ENCODE results near the gene ZC3H13.

ZC3H13 gene

GRCh38 chr13:46075811-46076210 is 23.3 kb upstream of the ZC3H13 start:
- TF ChIP-seq USF1 (IDR thresholded peaks at IDR 0.05) (no peak), MAX (IDR thresholded peaks at IDR 0.05) (no peak), EP300 (IDR thresholded peaks at IDR 0.05; ENCODE audit: borderline replicate concordance) (no peak), FOXM1 (IDR thresholded peaks at IDR 0.05; ENCODE audit: borderline replicate concordance, low read depth) (no peak), RAD21 (IDR thresholded peaks at IDR 0.05; ENCODE audit: low read depth) (no peak), ZBTB7A (IDR thresholded peaks at IDR 0.05; ENCODE audit: low read depth) (no peak), EGR1 (IDR thresholded peaks at IDR 0.05) (no peak), CREB1 (IDR thresholded peaks at IDR 0.05; ENCODE audit: low read depth) (no peak), REST (IDR thresholded peaks at IDR 0.05; ENCODE audit: low read depth) (no peak), YY1 (IDR thresholded peaks at IDR 0.05; ENCODE audit: low read depth) (no peak), CEBPB (IDR thresholded peaks at IDR 0.05) (no peak), TAF1 (IDR thresholded peaks at IDR 0.05; ENCODE audit: low read depth) (no peak), NFIC (IDR thresholded peaks at IDR 0.05) (no peak)

GRCh38 chr13:46071590-46072249 is 19.2 kb upstream of the ZC3H13 start:
- TF ChIP-seq EP300 (IDR thresholded peaks at IDR 0.05; ENCODE audit: borderline replicate concordance): no peak
- TF ChIP-seq YY1 (IDR thresholded peaks at IDR 0.05; ENCODE audit: low read depth): no peak
- no peak for TF ChIP-seq CEBPB (IDR thresholded peaks at IDR 0.05)
- TF ChIP-seq REST (IDR thresholded peaks at IDR 0.05; ENCODE audit: low read depth): no peak
- no peak for TF ChIP-seq TCF12 (IDR thresholded peaks at IDR 0.05; ENCODE audit: low read depth)
- TF ChIP-seq MAX (IDR thresholded peaks at IDR 0.05): no peak
- TF ChIP-seq EGR1 (IDR thresholded peaks at IDR 0.05): no peak
- no peak for TF ChIP-seq NFIC (IDR thresholded peaks at IDR 0.05)

- TF ChIP-seq CEBPB (IDR thresholded peaks at IDR 0.05) (no peak), REST (IDR thresholded peaks at IDR 0.05; ENCODE audit: low read depth) (no peak), ZBTB7A (IDR thresholded peaks at IDR 0.05; ENCODE audit: low read depth) (no peak), TCF12 (IDR thresholded peaks at IDR 0.05; ENCODE audit: low read depth) (no peak), YY1 (IDR thresholded peaks at IDR 0.05; ENCODE audit: low read depth) (no peak), NFIC (IDR thresholded peaks at IDR 0.05) (no peak), RAD21 (IDR thresholded peaks at IDR 0.05; ENCODE audit: low read depth) (no peak), USF1 (IDR thresholded peaks at IDR 0.05) (no peak), TAF1 (IDR thresholded peaks at IDR 0.05; ENCODE audit: low read depth) (no peak), FOXM1 (IDR thresholded peaks at IDR 0.05; ENCODE audit: borderline replicate concordance, low read depth) (no peak), EP300 (IDR thresholded peaks at IDR 0.05; ENCODE audit: borderline replicate concordance) (no peak), MAX (IDR thresholded peaks at IDR 0.05) (no peak), TEAD4 (IDR thresholded peaks at IDR 0.05) (no peak), EGR1 (IDR thresholded peaks at IDR 0.05) (no peak), CREB1 (IDR thresholded peaks at IDR 0.05; ENCODE audit: low read depth) (no peak)
Measured at GRCh38 chr13:46063292-46063691, 10.7 kb upstream of the ZC3H13 start.

GRCh38 chr13:46062185-46062584 is 9.6 kb upstream of the ZC3H13 start:
- TF ChIP-seq ZBTB7A (IDR thresholded peaks at IDR 0.05; ENCODE audit: low read depth): no peak
- TF ChIP-seq YY1 (IDR thresholded peaks at IDR 0.05; ENCODE audit: low read depth): no peak
- TF ChIP-seq EP300 (IDR thresholded peaks at IDR 0.05; ENCODE audit: borderline replicate concordance): no peak
- no peak for TF ChIP-seq REST (IDR thresholded peaks at IDR 0.05; ENCODE audit: low read depth)
- TF ChIP-seq MAX (IDR thresholded peaks at IDR 0.05): no peak
- TF ChIP-seq CEBPB (IDR thresholded peaks at IDR 0.05): no peak
- TF ChIP-seq RAD21 (IDR thresholded peaks at IDR 0.05; ENCODE audit: low read depth): no peak
- no peak for TF ChIP-seq NFIC (IDR thresholded peaks at IDR 0.05)
- TF ChIP-seq TCF12 (IDR thresholded peaks at IDR 0.05; ENCODE audit: low read depth): no peak
- TF ChIP-seq TAF1 (IDR thresholded peaks at IDR 0.05; ENCODE audit: low read depth): no peak
- TF ChIP-seq TEAD4 (IDR thresholded peaks at IDR 0.05): no peak
- TF ChIP-seq EGR1 (IDR thresholded peaks at IDR 0.05): no peak
- TF ChIP-seq FOXM1 (IDR thresholded peaks at IDR 0.05; ENCODE audit: borderline replicate concordance, low read depth): no peak
- no peak for TF ChIP-seq CREB1 (IDR thresholded peaks at IDR 0.05; ENCODE audit: low read depth)
- no peak for TF ChIP-seq USF1 (IDR thresholded peaks at IDR 0.05)

Measured in Ishikawa (cell line).